Osteocyte (in vitro differentiated cells): ENCODE measurements around the gene CA11. TPM values are rescaled to one million over a fixed set of nuclear protein-coding genes. Genes with fewer than 3 reads are reported as not detected.

Experiments used
- DNase-seq: peaks from one replicate; pipeline ENCODE4 v3.0.0; 2021; ENCODE audit warnings: mixed read lengths; ENCODE audit not compliant: unreplicated experiment; ENCODE audit errors: extremely low spot score
- H3K27ac Mint-ChIP-seq: one replicate; pipeline ENCODE4 v1.8.0; 2021; ENCODE audit warnings: mild to moderate bottlenecking, mixed read lengths; ENCODE audit not compliant: unreplicated experiment
- H3K27me3 Mint-ChIP-seq: one replicate; pipeline ENCODE4 v1.8.0; 2021; ENCODE audit warnings: mixed read lengths; ENCODE audit not compliant: unreplicated experiment
- H3K36me3 Mint-ChIP-seq: one replicate; pipeline ENCODE4 v1.8.0; 2021; ENCODE audit warnings: mixed read lengths; ENCODE audit not compliant: unreplicated experiment
- H3K4me1 Mint-ChIP-seq: one replicate; pipeline ENCODE4 v1.8.0; 2021; ENCODE audit warnings: mixed read lengths; ENCODE audit not compliant: unreplicated experiment
- H3K4me3 Mint-ChIP-seq: one replicate; pipeline ENCODE4 v1.8.0; 2021; ENCODE audit warnings: mild to moderate bottlenecking, moderate library complexity, mixed read lengths; ENCODE audit not compliant: unreplicated experiment
- H3K9me3 Mint-ChIP-seq: one replicate; pipeline ENCODE4 v1.8.0; 2021; ENCODE audit warnings: mixed read lengths; ENCODE audit not compliant: unreplicated experiment
- total RNA-seq: library from RNA; stranded (reverse); gene quantifications from 2 replicates; pipeline ENCODE4 v1.2.1, GENCODE V29; 2021
- TF ChIP-seq, protein P1 (sequence below): fragments of 200-600 bp; sonication (generic); IDR thresholded peaks from 2 replicates; pipeline ENCODE4 v1.5.0; 2021; ENCODE audit warnings: antibody characterized with exemption, mild to moderate bottlenecking, moderate library complexity

The CA11 gene
- total RNA-seq, 1 donor from 2014 or later: 40.7 TPM

GRCh38 chr19:48614436-48615230 lies 31.4 kb downstream of the CA11 start, which contains the start of gene FAM83E:
TSS of gene FAM83E (minus strand) at chr19:48615076. CDS start at chr19:48613372, 1,704 bp downstream.
- H3K4me1 Mint-ChIP-seq: peaks cover 27% of the 10 kb centered on the region
- peaks cover 14% of the 10 kb centered on the region for H3K36me3 Mint-ChIP-seq
- DNase-seq: no peak
- H3K27me3 Mint-ChIP-seq: no peaks in the 10 kb centered on the region
- H3K27ac Mint-ChIP-seq: peak within 1 kb of the TSS; percentile 59
- TF ChIP-seq, protein P1, sequence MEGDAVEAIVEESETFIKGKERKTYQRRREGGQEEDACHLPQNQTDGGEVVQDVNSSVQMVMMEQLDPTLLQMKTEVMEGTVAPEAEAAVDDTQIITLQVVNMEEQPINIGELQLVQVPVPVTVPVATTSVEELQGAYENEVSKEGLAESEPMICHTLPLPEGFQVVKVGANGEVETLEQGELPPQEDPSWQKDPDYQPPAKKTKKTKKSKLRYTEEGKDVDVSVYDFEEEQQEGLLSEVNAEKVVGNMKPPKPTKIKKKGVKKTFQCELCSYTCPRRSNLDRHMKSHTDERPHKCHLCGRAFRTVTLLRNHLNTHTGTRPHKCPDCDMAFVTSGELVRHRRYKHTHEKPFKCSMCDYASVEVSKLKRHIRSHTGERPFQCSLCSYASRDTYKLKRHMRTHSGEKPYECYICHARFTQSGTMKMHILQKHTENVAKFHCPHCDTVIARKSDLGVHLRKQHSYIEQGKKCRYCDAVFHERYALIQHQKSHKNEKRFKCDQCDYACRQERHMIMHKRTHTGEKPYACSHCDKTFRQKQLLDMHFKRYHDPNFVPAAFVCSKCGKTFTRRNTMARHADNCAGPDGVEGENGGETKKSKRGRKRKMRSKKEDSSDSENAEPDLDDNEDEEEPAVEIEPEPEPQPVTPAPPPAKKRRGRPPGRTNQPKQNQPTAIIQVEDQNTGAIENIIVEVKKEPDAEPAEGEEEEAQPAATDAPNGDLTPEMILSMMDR: no peak
- H3K4me3 Mint-ChIP-seq: no peak within 1 kb of the TSS
- no peaks in the 10 kb centered on the region for H3K9me3 Mint-ChIP-seq

- Mint-ChIP-seq H3K27me3 (no peaks in the 10 kb centered on the region), H3K27ac (peak overlapping the region; percentile 59), H3K36me3 (peaks cover 14% of the 10 kb centered on the region), H3K4me3 (no peak overlapping the region), H3K9me3 (no peaks in the 10 kb centered on the region), H3K4me1 (peaks cover 25% of the 10 kb centered on the region)
- no peak for DNase-seq
- TF ChIP-seq, protein P1: no peak
Measured at GRCh38 chr19:48613852-48614435, 32.0 kb downstream of the CA11 start.

GRCh38 chr19:48613024-48613851 lies 32.7 kb downstream of the CA11 start:
- H3K4me3 Mint-ChIP-seq: no peak overlapping the region
- DNase-seq: no peak
- peaks cover 22% of the 10 kb centered on the region for H3K4me1 Mint-ChIP-seq
- TF ChIP-seq, protein P1: no peak
- H3K9me3 Mint-ChIP-seq: no peaks in the 10 kb centered on the region
- no peaks in the 10 kb centered on the region for H3K27me3 Mint-ChIP-seq
- H3K27ac Mint-ChIP-seq: peak overlapping the region; percentile 59
- H3K36me3 Mint-ChIP-seq: peaks cover 10% of the 10 kb centered on the region

GRCh38 chr19:48611872-48612271 lies 34.1 kb downstream of the CA11 start:
- no peak overlapping the region for H3K27ac Mint-ChIP-seq
- TF ChIP-seq, protein P1: no peak

More at GRCh38 chr19:48611872-48612271, 34.1 kb downstream of the CA11 start:
- H3K4me3 Mint-ChIP-seq: no peak overlapping the region
- H3K27me3 Mint-ChIP-seq: no peaks in the 10 kb centered on the region
- no peaks in the 10 kb centered on the region for H3K9me3 Mint-ChIP-seq
- H3K4me1 Mint-ChIP-seq: peaks cover 8% of the 10 kb centered on the region
- H3K36me3 Mint-ChIP-seq: peaks cover 8% of the 10 kb centered on the region
- DNase-seq: no peak
